AG04449 (cell line): ENCODE data around the gene CNN1.

Source experiments
- CTCF ChIA-PET: fragments of 350-600 bp; formaldehyde crosslinking; extraction: SDS; loops from one replicate; lab custom pipeline; 2021; ENCODE audit warnings: antibody characterized with exemption; lab: Yijun Ruan, JAX
- POLR2A ChIA-PET: fragments of 400-600, 350-600 bp; formaldehyde crosslinking; extraction: SDS; loops from one replicate; lab custom pipeline; 2020; ENCODE audit warnings: antibody characterized with exemption, inconsistent platforms; lab: Yijun Ruan, JAX
- DNase-seq: peaks from one replicate; pipeline ENCODE4 v3.0.0-alpha.2; 2010; ENCODE audit warnings: low read depth, low spot score
- H3K4me3 ChIP-seq: 2 replicates; pipeline ENCODE4 v1.5.1; 2011; ENCODE audit warnings: low read depth, mild to moderate bottlenecking, control low read depth, low read length
- TF ChIP-seq, protein P1 (sequence below): IDR thresholded peaks from one replicate; pipeline ENCODE4 v1.5.1; 2011; ENCODE audit warnings: mild to moderate bottlenecking, moderate library complexity, low read length, control low read depth, inconsistent platforms; ENCODE audit not compliant: insufficient read depth; ENCODE audit errors: missing control alignments

The CNN1 gene

DNA sequence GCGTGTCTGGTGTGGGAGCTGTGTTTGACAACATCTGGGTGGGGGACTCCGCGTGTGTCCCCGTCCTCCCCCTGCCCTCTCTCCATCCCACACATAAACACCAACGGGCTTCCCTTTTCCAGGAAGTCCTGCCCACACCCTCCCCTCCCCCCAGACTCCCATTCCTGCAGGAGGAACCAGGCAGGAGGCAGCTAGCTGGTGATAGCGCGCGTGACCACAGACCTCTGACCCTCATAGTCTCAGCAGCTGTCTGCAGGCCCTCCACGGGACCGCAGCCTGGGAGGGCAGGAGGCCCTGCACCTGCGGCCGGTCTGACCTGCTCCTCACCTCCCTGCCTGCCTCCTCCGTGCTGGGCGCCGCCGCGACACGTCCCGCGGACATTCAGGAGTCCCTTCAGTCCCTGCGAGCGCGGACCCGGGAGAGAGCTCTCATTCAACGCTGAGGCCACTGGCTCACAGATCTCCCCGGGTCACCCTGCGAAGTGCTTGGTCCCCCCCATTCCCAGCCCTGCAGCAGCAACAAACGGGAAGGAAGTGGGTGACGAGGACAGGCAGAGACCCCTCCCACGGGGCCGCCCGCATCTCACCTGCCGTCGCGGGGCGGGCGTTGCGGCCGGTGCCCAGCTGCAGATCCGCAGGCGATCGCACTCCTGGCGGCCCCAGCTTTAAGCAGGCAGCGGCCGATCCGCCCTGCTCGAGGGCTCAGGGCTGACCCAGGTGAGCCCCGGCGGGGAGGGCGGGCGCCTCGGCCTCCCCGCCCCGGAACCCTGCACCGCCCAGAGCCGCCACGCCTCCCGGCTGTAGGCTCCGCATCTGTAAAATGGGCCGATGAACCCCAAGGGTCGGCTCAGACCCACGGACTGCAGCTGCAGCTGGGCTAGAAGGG, 39.8 kb downstream of the CNN1 start:
- CTCF ChIA-PET = interaction anchor here (1.4 to 14.8 kb wide), 3 partner anchors 9 to 17 kb away, joined by 6 to 123 read pairs (median 12); partner anchors contain the start of gene ELOF1
- no peak for DNase-seq
- TF ChIP-seq, protein P1, sequence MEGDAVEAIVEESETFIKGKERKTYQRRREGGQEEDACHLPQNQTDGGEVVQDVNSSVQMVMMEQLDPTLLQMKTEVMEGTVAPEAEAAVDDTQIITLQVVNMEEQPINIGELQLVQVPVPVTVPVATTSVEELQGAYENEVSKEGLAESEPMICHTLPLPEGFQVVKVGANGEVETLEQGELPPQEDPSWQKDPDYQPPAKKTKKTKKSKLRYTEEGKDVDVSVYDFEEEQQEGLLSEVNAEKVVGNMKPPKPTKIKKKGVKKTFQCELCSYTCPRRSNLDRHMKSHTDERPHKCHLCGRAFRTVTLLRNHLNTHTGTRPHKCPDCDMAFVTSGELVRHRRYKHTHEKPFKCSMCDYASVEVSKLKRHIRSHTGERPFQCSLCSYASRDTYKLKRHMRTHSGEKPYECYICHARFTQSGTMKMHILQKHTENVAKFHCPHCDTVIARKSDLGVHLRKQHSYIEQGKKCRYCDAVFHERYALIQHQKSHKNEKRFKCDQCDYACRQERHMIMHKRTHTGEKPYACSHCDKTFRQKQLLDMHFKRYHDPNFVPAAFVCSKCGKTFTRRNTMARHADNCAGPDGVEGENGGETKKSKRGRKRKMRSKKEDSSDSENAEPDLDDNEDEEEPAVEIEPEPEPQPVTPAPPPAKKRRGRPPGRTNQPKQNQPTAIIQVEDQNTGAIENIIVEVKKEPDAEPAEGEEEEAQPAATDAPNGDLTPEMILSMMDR = no peak
- no peak overlapping the region for H3K4me3 ChIP-seq
- POLR2A ChIA-PET = interaction anchor here (1.0 kb wide), 1 partner anchor 19 kb away, joined by 3 read pairs; no protein-coding TSS in a partner anchor

DNA sequence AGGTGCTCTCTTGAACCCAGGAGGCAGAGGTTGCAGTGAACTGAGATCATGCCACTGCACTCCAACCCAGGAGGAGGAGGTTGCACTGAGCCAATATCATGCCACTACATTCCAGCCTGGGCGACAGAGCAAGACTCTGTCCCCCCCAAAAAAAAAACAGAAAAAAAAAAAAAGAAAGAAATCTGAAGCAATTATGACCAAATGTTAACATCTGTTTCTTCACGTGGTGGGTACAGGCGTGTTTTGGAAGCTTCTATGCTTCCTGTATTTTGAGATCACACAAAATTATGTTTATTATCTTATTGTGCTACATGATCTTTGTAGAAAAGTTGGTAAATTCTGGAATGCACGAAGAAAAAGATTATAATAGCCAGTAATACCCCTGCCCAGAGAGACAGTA, 41.5 kb downstream of the CNN1 start:
- no peak overlapping the region for H3K4me3 ChIP-seq
- DNase-seq = no peak
- CTCF ChIA-PET = interaction anchor here (0.9 to 14.8 kb wide), 6 partner anchors 9 to 98 kb away, joined by 3 to 123 read pairs (median 4); partner anchors contain the start of gene ELOF1
- POLR2A ChIA-PET = no interaction called here
- TF ChIP-seq, protein P1 = no peak

DNA sequence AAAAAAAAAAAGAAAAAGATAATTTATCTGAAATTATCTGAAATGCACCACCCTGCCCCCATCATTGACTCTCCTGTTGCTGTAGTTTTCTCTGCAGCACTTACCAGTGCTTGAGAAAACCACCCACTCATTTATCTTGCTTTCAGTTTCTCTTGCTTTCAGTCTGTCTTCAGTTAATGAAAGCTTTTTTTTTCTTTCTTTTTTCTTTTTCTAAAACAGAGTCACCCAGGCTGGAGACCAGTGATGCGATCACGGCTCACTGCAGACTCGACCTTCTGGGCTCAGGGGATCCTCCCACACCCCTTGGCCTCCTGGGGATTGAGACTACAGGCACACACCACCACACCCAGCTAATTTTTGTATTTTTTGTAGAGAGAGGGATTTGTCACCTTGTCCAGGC, 43.1 kb downstream of the CNN1 start:
- ChIA-PET CTCF (interaction anchor here (2.0 to 14.8 kb wide), 3 partner anchors 9 to 99 kb away, joined by 4 to 123 read pairs (median 5); partner anchors contain the start of gene ELOF1), POLR2A (no interaction called here)
- no peak for DNase-seq
- no peak overlapping the region for H3K4me3 ChIP-seq
- TF ChIP-seq, protein P1 = no peak

DNA sequence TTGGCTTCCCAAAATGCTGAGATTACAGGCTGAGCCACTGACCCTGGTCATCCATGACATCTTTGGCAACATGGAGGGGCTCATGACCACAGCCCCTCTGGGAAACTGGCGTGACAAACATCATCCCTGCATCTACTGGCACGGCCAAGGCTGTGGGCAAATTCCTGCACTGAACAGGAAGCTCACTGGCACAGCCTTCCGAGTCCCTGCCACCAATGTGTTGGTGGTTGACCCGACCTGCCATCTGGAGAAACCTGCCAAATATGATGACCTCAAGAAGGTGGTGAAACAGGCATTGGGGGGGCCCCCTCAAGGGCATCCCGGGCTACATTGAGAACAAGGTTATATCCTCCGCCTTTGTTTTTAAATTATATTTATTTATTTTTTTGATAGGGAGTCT, 47.7 kb downstream of the CNN1 start:
- TF ChIP-seq, protein P1 = no peak
- ChIA-PET POLR2A (no interaction called here), CTCF (interaction anchor here (0.6 to 14.8 kb wide), 7 partner anchors 8 to 92 kb away, joined by 3 to 123 read pairs (median 9); partner anchors contain the start of genes ACP5 and ELOF1)
- DNase-seq = no peak
- no peak overlapping the region for H3K4me3 ChIP-seq

DNA sequence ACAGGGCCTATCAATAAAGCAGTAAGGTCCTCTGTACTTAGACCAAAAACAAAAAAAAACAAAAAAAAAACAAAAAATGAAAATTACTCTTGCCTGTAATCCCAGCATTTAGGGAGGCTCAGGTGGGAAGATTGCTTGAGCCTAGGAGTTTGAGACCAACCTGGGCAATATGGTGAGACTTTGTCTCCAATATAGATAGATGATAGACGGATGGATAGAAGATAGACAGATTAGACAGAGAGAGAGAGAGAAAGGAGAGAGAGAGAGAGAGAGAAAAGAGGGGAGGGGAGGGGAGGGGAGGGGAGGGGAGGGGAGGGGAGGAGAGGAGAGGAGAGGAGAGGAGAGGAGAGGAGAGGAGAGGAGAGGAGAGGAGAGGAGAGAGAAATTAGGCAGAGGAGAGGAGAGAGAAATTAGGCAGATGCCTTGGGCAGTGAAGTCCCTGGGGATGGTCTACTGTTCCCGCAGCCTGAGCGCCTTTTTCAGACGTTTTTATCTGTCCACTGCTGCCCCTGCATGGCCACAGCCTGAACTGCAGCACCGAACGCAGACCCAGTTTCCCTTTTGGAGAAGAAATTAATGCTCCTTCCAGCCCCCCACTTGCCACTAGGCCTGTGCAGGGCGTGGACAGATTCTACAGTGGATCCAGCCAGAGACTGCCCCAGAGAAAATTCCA, 48.8 kb downstream of the CNN1 start:
- H3K4me3 ChIP-seq = no peak overlapping the region; the same call in 1 of the 2 replicates
- POLR2A ChIA-PET = no interaction called here
- DNase-seq = no peak
- TF ChIP-seq, protein P1 = peak; percentile 87
- CTCF ChIA-PET = interaction anchor here (0.5 to 14.8 kb wide), 11 partner anchors 9 to 238 kb away, joined by 3 to 123 read pairs (median 9); partner anchors contain the start of genes ACP5 and ELOF1
